Fibroblast of lung (primary cell): ENCODE measurements around the gene GCM1.

ENCODE experiments used
- EZH2 ChIP-seq: IDR thresholded peaks from 2 replicates; pipeline ENCODE4 v1.5.1; 2012; ENCODE audit warnings: low read length, control low read depth, mild to moderate bottlenecking; ENCODE audit errors: missing control alignments
- TF ChIP-seq, protein P1 (sequence below), 2 donors: IDR thresholded peaks in 1 of 2; conservative IDR thresholded peaks in 1 of 2; 1 replicate in 1 of 2; 2 replicates in 1 of 2; pipeline ENCODE4 v1.5.1; 2011 to 2012; ENCODE audit warnings: low read length in 2 of 2, control low read depth in 1 of 2, inconsistent platforms in 1 of 2, low read depth in 1 of 2, mild to moderate bottlenecking in 1 of 2

DNA sequence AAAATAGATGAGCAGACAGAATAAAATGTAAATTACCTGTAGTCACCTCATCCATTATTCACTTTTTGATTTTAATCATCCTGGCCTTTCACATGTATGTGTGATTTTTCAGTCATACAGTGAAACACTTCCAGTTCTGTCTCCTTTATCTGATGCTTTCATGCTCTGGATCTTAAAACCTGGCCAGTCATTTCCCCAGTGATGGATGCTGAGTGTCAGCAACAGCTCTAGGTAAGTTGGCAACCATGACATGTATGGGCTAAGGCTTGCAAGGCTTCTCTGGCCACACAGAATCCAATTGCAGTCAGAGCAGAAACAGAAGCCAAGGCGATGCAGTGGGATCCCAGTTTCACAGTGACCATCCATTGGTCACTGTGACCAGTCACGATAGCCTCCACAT lies 47.6 kb downstream of the GCM1 start:
- TF ChIP-seq, protein P1, sequence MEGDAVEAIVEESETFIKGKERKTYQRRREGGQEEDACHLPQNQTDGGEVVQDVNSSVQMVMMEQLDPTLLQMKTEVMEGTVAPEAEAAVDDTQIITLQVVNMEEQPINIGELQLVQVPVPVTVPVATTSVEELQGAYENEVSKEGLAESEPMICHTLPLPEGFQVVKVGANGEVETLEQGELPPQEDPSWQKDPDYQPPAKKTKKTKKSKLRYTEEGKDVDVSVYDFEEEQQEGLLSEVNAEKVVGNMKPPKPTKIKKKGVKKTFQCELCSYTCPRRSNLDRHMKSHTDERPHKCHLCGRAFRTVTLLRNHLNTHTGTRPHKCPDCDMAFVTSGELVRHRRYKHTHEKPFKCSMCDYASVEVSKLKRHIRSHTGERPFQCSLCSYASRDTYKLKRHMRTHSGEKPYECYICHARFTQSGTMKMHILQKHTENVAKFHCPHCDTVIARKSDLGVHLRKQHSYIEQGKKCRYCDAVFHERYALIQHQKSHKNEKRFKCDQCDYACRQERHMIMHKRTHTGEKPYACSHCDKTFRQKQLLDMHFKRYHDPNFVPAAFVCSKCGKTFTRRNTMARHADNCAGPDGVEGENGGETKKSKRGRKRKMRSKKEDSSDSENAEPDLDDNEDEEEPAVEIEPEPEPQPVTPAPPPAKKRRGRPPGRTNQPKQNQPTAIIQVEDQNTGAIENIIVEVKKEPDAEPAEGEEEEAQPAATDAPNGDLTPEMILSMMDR (conservative IDR thresholded peaks at IDR 0.05 in 1 of 2, IDR thresholded peaks at IDR 0.05 in 1 of 2; ENCODE audit: low read depth in 1 of 2, low read length in 2 of 2): no peak
- no peak for TF ChIP-seq EZH2
